ENCODE measurements around the gene ICAM1.

Gene ICAM1

DNA sequence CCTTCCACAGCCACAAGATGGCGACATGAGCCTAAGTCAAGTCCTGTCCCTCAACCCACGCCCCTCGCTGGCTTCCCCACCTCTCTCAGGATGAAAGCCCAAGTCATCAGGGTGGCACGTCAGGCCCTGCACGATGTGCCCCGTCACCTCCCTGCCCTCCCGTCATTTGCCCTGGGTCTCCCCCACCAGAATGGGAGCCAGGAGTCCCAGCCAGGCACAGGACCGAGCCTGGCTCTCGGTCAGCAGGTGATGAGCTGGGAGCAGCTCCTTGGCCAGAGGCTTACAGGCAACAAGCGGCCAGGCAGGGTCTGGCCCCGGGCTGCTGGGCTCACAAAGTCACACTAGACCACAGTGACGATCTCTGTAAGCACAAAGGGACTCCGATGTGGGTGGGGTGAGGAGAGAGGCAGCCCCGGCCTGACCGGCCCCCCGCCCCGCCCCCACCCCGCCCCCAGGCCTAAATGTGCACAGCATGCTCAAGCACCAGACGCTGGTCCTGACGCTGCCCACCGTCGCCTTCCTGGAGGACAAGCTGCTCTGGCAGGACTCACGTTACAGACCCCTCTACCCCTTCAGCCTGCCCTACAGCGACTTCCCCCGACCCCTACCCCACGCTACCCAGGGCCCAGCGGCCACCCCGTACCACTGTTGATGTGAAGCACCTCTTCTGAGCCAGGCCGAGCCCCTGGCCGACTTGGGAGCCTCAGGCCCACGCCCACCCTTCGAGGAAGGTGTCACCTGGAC, 11.6 kb upstream of the ICAM1 start:
- no peak overlapping the region for H2BK120ac ChIP-seq (ENCODE audit: insufficient read depth, low read length, poor library complexity)
- peak; percentile 84 to 97 for DNase-seq
- H3K79me1 ChIP-seq (ENCODE audit: low read length): no peaks in the 10 kb centered on the region
- no peak overlapping the region for H3K4me2 ChIP-seq (ENCODE audit: low read length)
- H4K91ac ChIP-seq (ENCODE audit: low read depth, low read length): no peak overlapping the region
- no peak overlapping the region for H2AK5ac ChIP-seq (ENCODE audit: low read length)
- no peak overlapping the region for H3K14ac ChIP-seq (ENCODE audit: low read length)
- no peak overlapping the region for H3K9ac ChIP-seq (ENCODE audit: low read length)
- no peak overlapping the region for H4K12ac ChIP-seq (ENCODE audit: low read depth, low read length)
- H2AFZ ChIP-seq (ENCODE audit: insufficient read depth, low read length, poor library complexity): no peak overlapping the region
- no peak overlapping the region for H2BK12ac ChIP-seq (ENCODE audit: low read length)
- H3K23ac ChIP-seq (ENCODE audit: low read length): no peak overlapping the region
- no CpG with 5 or more reads among the region's 32 CpGs for WGBS (ENCODE audit: extremely low coverage, insufficient coverage, insufficient read length)
- no peak overlapping the region for H4K8ac ChIP-seq (ENCODE audit: low read depth, low read length)
- no peak overlapping the region for H3K4me3 ChIP-seq (ENCODE audit: low read depth, low read length)
- no peak overlapping the region for H3K18ac ChIP-seq (ENCODE audit: low read length)
- H3K36me3 ChIP-seq (ENCODE audit: control insufficient read depth in 1 of 2, insufficient read depth in 2 of 2, low read length in 2 of 2): peaks cover 31 to 44% of the 10 kb centered on the region in 2 experiments
- no peaks in the 10 kb centered on the region for H3K4me1 ChIP-seq (ENCODE audit: control insufficient read depth in 1 of 2, insufficient read depth in 2 of 2, low read length in 2 of 2)
- no peaks in the 10 kb centered on the region for H3K9me3 ChIP-seq (ENCODE audit: insufficient read depth, low read depth, low read length)
- no peak overlapping the region for H3K27ac ChIP-seq (ENCODE audit: low read depth, low read length)
- H2BK5ac ChIP-seq (ENCODE audit: low read depth, low read length, poor library complexity): no peak overlapping the region
- no peaks in the 10 kb centered on the region for H3K27me3 ChIP-seq (ENCODE audit: insufficient read depth, low read length)
- no peak overlapping the region for H3K4ac ChIP-seq (ENCODE audit: low read depth, low read length)
- H3K79me2 ChIP-seq (ENCODE audit: control insufficient read depth, insufficient read depth, low read length, poor library complexity): no peaks in the 10 kb centered on the region

DNA sequence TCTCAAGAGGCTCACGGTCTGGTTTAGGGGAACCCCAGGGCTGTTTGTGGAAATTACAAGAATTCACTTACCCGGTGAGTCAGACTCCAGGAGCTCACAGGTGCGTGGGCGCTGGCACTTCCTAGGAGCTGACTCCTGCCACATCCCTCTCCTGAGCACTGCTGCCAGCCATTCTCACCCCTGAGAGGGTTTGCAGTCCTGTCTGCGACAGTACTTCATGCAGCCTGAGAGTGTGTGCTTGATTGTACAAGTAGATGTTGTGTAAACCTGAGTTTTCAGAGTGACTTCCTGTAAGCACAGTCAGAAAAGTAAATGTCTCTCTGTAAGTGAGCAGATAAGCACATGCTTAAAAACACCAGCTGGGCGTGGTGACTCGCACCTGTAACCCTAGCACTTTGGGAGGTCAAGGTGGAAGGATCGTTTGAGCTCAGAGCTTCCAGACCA, 10.8 kb upstream of the ICAM1 start:
- Histone ChIP-seq H2BK120ac (ENCODE audit: insufficient read depth, low read length, poor library complexity) (no peak overlapping the region), H3K9me3 (ENCODE audit: insufficient read depth, low read depth, low read length) (no peaks in the 10 kb centered on the region), H2BK12ac (ENCODE audit: low read length) (no peak overlapping the region), H3K79me2 (ENCODE audit: control insufficient read depth, insufficient read depth, low read length, poor library complexity) (no peaks in the 10 kb centered on the region), H2AK5ac (ENCODE audit: low read length) (no peak overlapping the region), H2AFZ (ENCODE audit: insufficient read depth, low read length, poor library complexity) (no peak overlapping the region), H4K91ac (ENCODE audit: low read depth, low read length) (no peak overlapping the region), H3K79me1 (ENCODE audit: low read length) (no peaks in the 10 kb centered on the region), H2BK5ac (ENCODE audit: low read depth, low read length, poor library complexity) (no peak overlapping the region), H3K4me3 (ENCODE audit: low read depth, low read length) (no peak overlapping the region), H3K4ac (ENCODE audit: low read depth, low read length) (no peak overlapping the region), H3K27me3 (ENCODE audit: insufficient read depth, low read length) (no peaks in the 10 kb centered on the region), H3K23ac (ENCODE audit: low read length) (no peak overlapping the region), H3K27ac (ENCODE audit: low read depth, low read length) (no peak overlapping the region), H3K4me1 (ENCODE audit: control insufficient read depth in 1 of 2, insufficient read depth in 2 of 2, low read length in 2 of 2) (no peaks in the 10 kb centered on the region), H3K36me3 (ENCODE audit: control insufficient read depth in 1 of 2, insufficient read depth in 2 of 2, low read length in 2 of 2) (peaks cover 25 to 38% of the 10 kb centered on the region in 2 experiments), H3K9ac (ENCODE audit: low read length) (no peak overlapping the region), H4K8ac (ENCODE audit: low read depth, low read length) (no peak overlapping the region), H4K12ac (ENCODE audit: low read depth, low read length) (no peak overlapping the region), H3K18ac (ENCODE audit: low read length) (no peak overlapping the region), H3K4me2 (ENCODE audit: low read length) (no peak overlapping the region), H3K14ac (ENCODE audit: low read length) (no peak overlapping the region)
- no CpG with 5 or more reads among the region's 8 CpGs for WGBS (ENCODE audit: extremely low coverage, insufficient coverage, insufficient read length)
- DNase-seq: no peak

GRCh38 chr19:10262771-10263170, 8.1 kb upstream of the ICAM1 start:
- Histone ChIP-seq H4K12ac (ENCODE audit: low read depth, low read length) (no peak overlapping the region), H4K8ac (ENCODE audit: low read depth, low read length) (no peak overlapping the region), H4K91ac (ENCODE audit: low read depth, low read length) (no peak overlapping the region), H2BK120ac (ENCODE audit: insufficient read depth, low read length, poor library complexity) (no peak overlapping the region), H2BK12ac (ENCODE audit: low read length) (no peak overlapping the region), H3K27me3 (ENCODE audit: insufficient read depth, low read length) (no peaks in the 10 kb centered on the region), H3K4me3 (ENCODE audit: low read depth, low read length) (no peak overlapping the region), H3K4ac (ENCODE audit: low read depth, low read length) (no peak overlapping the region), H3K18ac (ENCODE audit: low read length) (no peak overlapping the region), H3K4me1 (ENCODE audit: control insufficient read depth in 1 of 2, insufficient read depth in 2 of 2, low read length in 2 of 2) (no peaks in the 10 kb centered on the region), H3K36me3 (ENCODE audit: control insufficient read depth in 1 of 2, insufficient read depth in 2 of 2, low read length in 2 of 2) (peaks cover 16 to 17% of the 10 kb centered on the region in 2 experiments), H3K4me2 (ENCODE audit: low read length) (no peak overlapping the region), H3K79me2 (ENCODE audit: control insufficient read depth, insufficient read depth, low read length, poor library complexity) (no peaks in the 10 kb centered on the region), H3K9ac (ENCODE audit: low read length) (no peak overlapping the region), H2AK5ac (ENCODE audit: low read length) (no peak overlapping the region), H2BK5ac (ENCODE audit: low read depth, low read length, poor library complexity) (no peak overlapping the region), H2AFZ (ENCODE audit: insufficient read depth, low read length, poor library complexity) (no peak overlapping the region), H3K27ac (ENCODE audit: low read depth, low read length) (no peak overlapping the region), H3K23ac (ENCODE audit: low read length) (no peak overlapping the region), H3K9me3 (ENCODE audit: insufficient read depth, low read depth, low read length) (no peaks in the 10 kb centered on the region), H3K79me1 (ENCODE audit: low read length) (no peaks in the 10 kb centered on the region), H3K14ac (ENCODE audit: low read length) (no peak overlapping the region)
- no CpG with 5 or more reads among the region's 7 CpGs for WGBS (ENCODE audit: extremely low coverage, insufficient coverage, insufficient read length)
- DNase-seq: no peak

DNA sequence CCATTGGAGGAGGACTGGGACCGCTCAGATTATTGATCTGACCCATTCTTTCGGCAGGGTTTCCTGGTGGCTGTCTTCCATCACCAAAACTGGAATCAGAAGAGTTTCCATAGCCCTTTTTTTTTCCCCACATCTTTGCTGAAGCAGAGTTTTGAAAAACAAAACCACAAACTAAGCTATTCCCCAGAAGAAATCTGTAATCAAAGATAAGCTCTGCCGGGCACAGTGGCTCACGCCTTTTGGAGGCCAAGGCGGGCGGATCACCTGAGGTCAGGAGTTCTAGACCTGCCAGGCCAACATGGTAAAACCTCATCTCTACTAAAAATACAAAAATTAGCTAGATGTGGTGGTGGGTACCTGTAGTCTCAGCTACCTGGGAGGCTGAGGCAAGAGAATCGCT, 4.2 kb upstream of the ICAM1 start:
- Histone ChIP-seq H3K36me3 (ENCODE audit: control insufficient read depth in 1 of 2, insufficient read depth in 2 of 2, low read length in 2 of 2) (no peaks in the 10 kb centered on the region), H3K14ac (ENCODE audit: low read length) (no peak overlapping the region), H2BK12ac (ENCODE audit: low read length) (no peak overlapping the region), H3K18ac (ENCODE audit: low read length) (no peak overlapping the region), H3K27me3 (ENCODE audit: insufficient read depth, low read length) (no peaks in the 10 kb centered on the region), H3K23ac (ENCODE audit: low read length) (no peak overlapping the region), H3K4me2 (ENCODE audit: low read length) (no peak overlapping the region), H3K27ac (ENCODE audit: low read depth, low read length) (no peak overlapping the region), H3K4ac (ENCODE audit: low read depth, low read length) (no peak overlapping the region), H2AFZ (ENCODE audit: insufficient read depth, low read length, poor library complexity) (no peak overlapping the region), H2BK120ac (ENCODE audit: insufficient read depth, low read length, poor library complexity) (no peak overlapping the region), H3K9me3 (ENCODE audit: insufficient read depth, low read depth, low read length) (no peaks in the 10 kb centered on the region), H4K8ac (ENCODE audit: low read depth, low read length) (no peak overlapping the region), H4K12ac (ENCODE audit: low read depth, low read length) (no peak overlapping the region), H2AK5ac (ENCODE audit: low read length) (no peak overlapping the region), H3K4me3 (ENCODE audit: low read depth, low read length) (no peak overlapping the region), H3K4me1 (ENCODE audit: control insufficient read depth in 1 of 2, insufficient read depth in 2 of 2, low read length in 2 of 2) (peaks cover 13 to 14% of the 10 kb centered on the region in 2 experiments), H2BK5ac (ENCODE audit: low read depth, low read length, poor library complexity) (no peak overlapping the region), H3K79me2 (ENCODE audit: control insufficient read depth, insufficient read depth, low read length, poor library complexity) (no peaks in the 10 kb centered on the region), H3K79me1 (ENCODE audit: low read length) (peaks cover 2% of the 10 kb centered on the region), H3K9ac (ENCODE audit: low read length) (no peak overlapping the region), H4K91ac (ENCODE audit: low read depth, low read length) (no peak overlapping the region)
- DNase-seq: no peak
- WGBS (ENCODE audit: extremely low coverage, insufficient coverage, insufficient read length): no CpG with 5 or more reads among the region's 7 CpGs

Data from trophoblast cell (in vitro differentiated cells and primary cell).